NCI-H146 (cell line): ENCODE measurements around the gene NPM1.
"Not testable (repeated sequence)": the region's sequence is repeated elsewhere in the genome, so short reads cannot be mapped to it uniquely, and the experiment has no call there.

Experiments used
- DNase-seq: peaks from one replicate; lab custom pipeline; 2025; lab: John Stamatoyannopoulos, UW

The NPM1 gene, protein sequence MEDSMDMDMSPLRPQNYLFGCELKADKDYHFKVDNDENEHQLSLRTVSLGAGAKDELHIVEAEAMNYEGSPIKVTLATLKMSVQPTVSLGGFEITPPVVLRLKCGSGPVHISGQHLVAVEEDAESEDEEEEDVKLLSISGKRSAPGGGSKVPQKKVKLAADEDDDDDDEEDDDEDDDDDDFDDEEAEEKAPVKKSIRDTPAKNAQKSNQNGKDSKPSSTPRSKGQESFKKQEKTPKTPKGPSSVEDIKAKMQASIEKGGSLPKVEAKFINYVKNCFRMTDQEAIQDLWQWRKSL

DNA sequence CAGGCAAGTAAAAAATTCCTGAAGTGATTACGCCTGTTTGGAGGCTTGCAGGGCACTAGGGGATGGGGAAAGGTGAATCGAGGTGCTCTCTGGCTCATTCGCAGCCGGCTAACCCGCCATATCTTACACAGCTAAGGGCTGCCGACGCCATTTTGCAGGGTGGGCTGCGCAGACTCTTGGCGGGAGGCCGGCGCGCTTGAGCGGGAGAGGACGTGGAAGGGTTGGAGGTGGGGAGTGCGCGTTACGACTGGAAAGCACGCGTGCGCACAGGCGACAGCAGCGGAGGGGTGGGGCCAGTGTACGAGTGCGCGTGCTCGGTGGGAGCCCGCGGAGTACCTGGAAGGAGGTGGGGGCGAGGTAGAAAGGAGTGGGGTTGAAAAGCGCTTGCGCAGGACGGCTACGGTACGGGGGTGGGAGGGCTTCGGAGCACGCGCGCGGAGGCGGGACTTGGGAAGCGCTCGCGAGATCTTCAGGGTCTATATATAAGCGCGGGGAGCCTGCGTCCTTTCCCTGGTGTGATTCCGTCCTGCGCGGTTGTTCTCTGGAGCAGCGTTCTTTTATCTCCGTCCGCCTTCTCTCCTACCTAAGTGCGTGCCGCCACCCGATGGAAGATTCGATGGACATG is at the start of gene NPM1:
TSS of gene NPM1 (plus strand) at position 505 of the 625 bp plus-strand sequence. CDS start at position 605, 100 bp downstream.
- DNase-seq, result peak; percentile 98

DNA sequence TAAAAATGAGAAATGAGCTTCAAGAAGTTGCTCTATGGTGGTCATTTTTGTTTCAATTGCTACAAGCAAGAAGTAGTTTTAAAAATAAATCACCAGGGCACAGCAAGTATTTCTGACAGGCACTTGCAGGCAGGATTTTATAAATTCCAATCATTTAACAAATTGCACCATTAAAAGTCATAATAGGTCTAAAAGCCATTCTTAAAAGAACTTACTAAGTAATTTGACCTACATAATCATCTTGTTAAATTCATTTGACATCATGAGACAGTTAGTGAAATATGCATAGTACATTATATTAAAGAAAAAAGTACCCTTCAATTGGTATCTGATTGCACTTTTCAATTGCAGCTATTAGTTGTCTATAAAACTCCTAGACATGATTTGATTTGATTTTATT is 47.6 kb upstream of the NPM1 start:
- DNase-seq, result no peak

DNA sequence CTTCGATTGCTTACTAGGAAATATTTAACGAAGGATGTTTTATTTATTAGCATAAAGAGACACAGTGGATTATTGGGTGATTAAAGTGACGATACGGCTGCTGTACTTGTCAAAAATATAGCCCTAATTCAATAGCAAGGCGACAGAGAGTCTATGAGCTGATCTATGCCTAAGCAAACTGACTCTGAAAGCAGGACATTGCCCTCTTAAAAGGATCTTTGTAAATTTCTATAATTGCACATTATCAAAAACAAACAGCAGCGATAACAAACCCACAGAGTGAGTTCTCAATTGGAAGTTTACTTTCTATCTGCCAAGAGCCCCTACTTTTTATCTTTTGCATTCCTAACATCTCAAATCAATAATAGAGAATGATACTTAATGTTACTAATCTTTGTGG is 47.2 kb upstream of the NPM1 start:
- peak; percentile 52 for DNase-seq

DNA sequence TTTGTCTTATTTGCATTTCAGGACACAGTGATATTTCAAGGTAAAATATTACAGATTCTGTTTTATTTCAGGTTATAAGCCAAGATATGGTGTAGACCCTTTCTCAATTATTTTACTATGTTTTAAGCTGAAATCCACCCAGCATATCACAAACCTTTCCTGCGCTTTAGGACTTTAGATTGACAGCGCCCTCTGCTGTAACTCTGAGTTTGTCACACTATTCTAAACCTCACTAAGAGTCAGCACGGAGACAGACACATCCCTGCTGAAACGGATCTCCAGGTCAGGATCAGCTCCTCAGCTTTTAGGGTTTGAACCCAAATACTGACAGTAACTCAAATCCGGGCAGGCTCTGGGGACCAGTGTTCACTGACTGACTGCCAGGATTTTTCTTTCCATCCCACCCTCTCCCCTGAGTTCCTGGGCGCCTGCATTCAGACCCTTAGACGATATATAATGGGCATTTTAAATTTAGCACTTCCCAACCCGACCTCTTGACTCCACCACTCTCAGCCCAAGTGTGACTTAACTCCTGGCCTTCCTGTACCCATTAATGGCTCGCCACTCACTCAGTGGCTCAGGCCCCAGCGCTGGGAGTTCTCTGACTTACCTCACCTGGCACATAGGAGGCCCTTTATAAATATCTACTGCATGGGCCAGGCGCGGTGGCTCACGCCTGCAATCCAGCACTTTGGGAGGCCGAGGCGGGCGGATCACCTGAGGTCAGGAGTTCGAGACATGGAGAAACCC is 45.1 kb upstream of the NPM1 start:
- peak; percentile 54 for DNase-seq

DNA sequence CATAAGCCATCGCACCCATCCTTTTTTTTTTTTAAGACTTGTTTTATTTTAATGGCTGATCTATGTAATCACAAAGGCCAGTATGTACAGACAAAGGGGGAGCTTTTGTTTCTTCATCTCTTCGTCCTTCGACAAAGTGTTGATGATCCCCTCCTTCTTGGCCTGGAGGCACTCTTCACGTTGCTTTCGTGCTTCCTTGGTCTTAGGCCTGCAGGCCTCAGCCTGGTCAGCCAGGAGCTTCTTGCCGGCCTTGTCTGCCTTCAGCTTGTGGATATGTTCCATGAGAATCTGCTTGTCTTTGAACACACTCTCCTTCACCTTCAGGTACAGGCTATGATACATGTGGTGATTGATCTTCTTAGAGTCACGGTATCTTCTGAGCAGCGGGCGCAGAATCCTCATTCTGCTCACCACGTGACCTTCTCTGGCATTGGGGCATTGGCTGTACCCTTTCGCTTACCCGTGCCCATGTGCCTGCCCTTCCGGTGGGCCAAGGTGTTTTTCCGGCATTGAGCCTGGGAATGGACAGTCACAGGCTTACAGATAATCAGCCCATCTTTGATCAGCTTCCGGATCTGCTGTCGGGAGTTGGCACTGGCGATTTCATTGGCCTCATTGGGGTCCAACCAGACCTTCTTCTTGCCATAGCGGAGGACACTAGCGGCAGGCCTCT is 42.6 kb upstream of the NPM1 start:
- DNase-seq, result no peak

DNA sequence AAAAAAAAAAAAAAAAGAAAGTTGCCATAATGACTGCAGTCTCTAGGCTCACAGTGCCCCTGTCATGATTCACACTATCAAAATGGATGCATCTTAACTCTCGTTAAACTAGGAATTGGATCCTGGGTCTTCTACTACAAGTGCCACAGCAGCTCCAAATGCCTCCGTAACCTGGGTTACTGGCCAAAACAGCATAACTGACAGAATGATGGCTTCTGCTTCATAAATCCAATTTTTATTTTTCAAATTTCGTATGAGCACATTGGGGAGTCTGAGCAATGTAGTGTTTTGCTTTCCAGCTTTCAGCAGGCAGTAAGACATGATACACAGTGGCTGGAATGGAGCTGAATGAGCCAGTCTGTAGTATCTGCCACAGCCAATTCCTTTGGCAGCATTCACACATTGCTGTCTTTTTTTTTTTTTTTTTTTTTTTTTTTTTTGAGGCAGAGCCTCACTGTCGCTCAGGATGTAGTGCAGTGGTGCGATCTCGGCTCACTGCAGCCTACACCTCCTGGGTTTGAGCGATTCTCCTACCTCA is 36.0 kb upstream of the NPM1 start:
- DNase-seq, result no peak

DNA sequence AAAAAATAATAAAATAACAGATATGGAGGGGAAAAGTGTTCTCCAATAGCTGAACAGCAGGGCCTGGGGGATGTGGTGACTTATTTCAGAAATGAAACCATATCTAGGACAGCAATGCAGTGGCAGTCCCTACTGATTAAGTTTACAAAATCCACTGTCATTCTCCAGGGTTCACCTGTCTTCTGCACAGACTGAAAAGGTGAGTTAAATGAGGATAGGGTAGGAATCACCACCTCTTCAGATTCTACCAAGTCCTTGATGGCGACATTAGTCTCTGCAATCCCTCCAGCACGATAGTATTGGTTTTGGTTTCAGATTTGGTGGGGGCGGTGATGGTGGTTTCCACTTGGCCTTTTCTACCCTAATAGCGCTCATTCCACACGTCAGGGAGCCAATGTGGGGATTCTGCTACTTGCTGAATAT is 32.3 kb upstream of the NPM1 start:
- DNase-seq, result no peak

DNA sequence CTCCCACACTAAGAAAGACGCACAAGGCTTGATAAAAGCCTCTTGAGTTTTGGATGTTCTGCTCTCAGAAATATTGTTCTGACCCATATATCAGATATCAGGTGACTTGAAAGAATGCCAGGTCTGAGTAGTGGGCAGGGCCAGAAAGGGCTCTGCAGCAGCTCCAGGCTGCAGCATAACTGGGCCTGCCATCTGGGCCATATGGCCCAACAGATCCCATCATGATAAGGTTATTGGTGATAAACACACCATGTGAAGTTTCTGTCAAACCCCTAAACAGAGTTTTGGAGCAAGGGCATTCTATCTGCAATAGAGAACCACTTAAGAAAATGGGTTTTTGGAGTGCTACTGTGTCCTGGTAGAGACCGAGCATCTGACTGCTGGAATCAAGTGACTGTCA is 29.8 kb upstream of the NPM1 start:
- DNase-seq, result no peak

DNA sequence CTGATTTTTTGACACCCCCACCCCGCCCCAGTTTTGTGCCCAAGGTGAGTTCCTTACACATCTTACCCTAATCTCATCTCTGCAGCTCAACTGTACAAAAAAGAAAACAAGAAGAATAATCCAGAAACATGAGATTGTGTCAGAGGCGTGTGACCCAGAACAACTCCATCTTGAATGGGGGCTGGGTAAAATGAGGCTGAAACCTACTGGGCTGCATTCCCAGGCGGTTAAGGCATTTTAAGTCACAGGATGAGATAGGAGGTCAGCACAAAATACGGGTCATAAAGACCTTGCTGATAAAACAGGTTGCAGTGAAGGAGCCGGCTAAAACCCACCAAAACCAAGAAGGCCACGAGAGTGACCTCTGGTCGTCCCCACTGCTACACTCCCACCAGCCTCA is 26.5 kb upstream of the NPM1 start:
- not testable (repeated sequence) for DNase-seq

DNA sequence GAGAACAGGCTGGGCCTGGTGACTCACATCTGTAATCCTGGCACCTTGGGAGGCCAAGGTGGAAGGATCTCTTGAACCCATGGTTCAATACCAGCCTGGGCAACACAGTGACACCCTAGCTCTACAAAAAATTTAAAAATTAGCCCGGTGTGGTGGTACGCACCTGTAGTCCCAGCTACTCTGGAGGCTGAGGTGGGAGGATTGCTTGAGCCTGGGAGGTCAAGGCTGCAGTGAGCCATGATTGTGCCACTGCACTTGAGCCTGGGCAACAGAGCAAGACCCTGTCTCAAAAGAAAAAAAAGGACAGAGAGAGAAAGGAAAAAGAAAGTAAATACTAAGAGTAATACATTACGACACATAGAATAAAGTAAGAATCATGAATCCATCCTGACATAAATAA is 24.4 kb upstream of the NPM1 start:
- not testable (repeated sequence) for DNase-seq

DNA sequence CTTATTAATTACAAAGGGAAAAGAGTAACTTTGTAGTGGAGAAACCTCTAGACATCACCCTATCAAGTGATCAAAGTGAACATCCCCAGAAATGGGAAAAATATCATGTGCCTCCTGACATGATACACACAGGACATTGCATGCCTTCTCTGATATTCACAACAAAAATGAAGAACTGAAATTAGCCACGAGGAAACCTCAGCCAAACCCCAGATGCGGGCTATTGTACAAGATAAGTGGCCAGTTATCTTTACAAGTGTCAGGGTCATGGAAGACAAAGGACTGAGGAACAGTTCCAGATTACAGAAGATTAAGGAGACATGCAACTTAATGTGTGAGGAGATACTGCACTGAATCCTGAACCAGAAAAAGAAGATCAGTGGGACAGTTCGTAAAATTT is 23.8 kb upstream of the NPM1 start:
- DNase-seq, result no peak

DNA sequence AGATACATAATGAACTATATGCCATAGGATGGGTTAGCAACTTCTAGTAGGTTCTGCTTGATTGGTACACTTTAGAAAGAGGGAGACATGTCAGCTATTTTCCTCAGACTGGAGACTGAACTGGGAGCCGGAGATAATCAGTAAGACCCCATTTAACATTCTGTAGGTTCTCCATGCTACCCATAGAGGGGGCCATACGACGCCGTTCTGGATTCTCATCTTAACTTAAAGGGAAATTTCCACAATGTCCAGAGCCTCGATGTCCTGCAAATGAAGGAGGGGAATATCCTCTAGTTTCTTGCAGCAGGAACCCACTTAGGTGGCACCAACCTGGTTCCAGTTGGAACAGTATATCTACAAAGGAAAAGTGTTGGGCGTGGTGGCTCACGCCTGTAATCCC is 22.3 kb upstream of the NPM1 start:
- DNase-seq, result no peak

DNA sequence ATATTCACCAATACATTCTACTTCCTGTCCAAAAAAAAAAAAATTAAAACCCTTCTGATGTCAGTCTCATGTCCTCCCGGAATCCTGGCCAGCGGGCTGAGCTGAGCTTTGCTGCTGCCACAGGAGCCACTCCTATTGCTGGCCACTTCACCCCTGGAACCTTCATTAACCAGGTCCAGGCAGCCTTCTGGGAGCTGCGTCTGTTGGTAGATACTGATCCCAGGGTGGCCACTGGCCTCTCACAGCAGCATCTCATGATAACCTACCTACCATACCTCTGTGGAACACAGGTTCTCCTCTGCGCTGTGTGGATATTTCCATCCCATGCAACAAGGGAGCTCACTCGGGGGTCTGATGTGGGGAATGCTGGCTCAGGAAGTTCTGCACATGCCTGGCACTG is 21.0 kb upstream of the NPM1 start:
- DNase-seq, result no peak

DNA sequence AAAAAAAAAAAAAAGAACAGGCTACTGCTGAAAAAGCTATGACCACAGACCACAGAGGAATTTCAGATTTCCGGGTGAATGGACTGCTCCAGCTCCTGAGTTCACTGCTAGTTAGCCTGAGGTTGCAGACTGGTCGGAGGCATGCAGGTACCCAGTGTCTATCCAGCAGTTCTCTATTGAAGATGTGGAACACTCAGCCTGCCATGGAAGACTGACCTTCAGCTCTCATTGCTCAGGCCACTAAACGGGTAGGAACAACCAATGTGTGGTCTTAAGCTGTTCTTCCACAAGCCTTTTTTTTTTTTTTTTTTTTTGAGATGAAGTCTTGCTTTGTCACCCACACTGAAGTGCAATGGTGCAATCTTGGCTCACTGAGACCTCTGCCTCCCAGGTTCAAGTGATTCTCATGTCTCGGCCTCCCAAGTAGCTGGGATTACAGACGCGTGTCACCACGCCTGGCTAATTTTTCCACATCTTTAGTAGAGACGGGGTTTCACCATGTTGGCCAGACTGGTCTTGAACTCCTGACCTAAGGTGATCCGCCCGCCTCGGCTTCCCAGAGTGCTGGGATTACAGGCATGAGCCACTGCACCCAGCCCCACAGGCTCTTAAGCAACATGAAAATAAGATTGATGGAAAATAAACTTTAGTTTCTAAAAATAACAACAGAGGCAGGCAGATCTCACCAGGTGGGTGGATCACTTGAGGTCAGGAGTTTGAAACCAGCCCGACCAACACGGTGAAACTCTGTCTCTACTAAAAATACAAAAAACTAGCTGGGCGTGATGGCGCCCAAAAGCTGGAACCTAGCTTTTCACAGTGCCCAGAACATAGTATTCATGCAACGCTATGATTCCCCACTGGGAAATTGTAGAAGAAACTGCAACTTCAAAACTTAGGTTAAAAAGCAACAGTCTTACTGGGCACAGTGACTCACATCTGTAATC is 20.0 kb upstream of the NPM1 start:
- DNase-seq, result no peak

DNA sequence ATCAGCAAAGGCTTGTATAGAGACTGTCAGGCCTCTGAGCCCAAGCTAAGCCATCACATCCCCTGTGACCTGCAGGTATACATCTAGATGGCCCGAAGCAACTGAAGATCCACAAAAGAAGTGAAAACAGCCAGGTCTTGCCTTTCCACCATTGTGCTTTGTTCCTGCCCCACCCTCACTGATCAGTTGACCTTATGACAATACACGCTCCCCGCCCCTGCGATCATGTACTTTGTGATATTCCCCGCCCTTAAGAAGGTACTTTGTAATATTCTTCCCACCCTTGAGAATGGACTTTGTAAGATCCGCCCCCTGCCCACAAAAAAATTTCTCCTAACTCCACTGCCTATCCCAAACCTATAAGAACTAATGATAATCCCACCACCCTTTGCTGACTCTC is 18.6 kb upstream of the NPM1 start:
- DNase-seq, result no peak

DNA sequence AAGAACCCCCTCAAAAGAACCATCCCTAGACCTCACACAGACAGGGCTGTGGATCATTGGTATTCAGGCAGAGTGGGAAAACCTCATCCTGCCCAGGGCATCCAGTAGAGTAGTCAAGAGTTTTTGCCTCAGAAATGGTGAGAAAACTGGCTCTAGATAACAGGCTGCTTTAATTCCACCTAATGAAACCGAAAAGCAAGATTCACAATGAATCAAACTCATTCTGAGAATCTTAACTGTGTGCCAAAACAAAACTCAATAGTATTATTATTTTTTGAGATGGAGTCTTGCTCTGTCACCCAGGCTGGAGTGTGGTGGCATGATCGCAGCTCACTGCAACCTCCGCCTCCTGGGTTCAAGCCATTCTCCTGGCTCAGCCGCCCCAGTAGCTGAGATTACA is 17.8 kb upstream of the NPM1 start:
- no peak for DNase-seq

DNA sequence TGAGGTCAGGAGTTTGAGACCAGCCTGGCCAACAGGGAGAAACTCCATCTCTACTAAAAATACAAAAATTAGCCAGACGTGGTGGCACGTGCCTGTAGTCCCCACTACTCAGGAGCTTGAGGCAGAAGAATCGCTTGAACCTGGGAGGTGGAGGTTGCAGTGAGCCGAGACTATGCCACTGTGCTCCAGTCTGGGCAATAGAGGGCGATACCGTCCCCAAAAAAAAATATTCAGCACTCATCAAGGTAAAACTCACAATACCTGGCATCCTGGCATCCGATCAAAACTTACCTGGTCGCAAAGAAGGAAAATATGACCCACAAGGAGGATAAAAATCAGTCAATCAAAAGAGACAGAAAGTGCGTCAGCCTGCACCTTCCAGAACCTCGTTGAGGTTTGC is 16.8 kb upstream of the NPM1 start:
- not testable (repeated sequence) for DNase-seq

DNA sequence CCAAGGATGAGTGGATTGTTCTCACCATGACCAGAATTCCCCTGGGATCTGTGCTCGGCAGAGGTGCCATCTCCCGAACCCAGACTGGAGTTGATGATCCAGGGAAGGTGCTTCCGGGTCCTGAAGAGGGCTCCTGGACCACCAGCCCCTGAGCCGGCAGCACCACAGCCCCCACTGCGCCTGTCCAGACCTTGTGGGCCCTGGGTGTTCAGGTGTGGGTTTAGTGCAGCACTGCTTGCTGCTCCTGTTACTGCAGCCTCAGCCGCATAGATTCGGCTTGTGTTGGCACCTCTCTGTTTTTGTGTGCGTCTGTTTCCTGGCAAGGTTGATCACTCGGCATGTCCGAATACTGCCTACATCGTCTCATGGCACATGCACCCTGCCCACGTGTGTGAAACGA is 16.3 kb upstream of the NPM1 start:
- no peak for DNase-seq

DNA sequence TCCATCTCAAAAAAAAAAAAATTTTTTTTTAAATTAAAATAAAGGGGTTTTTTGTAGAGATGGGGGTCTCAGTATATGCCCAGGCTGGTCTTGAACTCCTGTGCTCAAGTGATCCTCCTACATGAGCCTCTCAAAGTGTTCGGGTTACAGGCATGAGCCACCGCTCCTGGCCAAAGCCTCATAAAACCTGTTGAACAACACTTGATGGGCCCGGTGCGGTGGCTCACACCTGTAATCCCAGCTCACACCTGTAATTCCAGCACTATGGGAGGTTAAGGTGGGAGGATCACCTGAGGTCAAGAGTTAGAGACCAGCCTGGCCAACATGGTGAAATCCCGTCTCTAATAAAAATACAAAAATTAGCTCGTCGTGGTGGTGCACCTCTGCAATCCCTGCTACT is 7.7 kb upstream of the NPM1 start:
- DNase-seq, result no peak

DNA sequence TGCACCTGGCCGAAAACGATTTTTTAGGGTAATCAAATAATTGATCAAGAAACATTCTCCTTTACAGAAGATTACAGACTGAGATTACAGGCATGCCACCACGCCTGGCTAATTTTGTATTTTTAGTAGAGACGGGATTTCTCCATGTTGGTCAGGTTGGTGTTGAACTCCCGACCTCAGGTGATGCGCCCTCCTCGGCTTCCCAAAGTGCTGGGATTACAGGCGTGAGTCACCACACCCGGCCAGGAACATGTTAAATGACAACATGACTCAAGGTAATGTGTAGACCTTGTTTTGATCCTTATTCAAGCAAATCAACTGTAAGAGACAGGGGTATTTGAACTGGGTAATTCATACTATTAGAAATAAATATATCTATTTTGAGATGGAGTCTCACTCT is 3.2 kb upstream of the NPM1 start:
- DNase-seq, result not testable (repeated sequence)

DNA sequence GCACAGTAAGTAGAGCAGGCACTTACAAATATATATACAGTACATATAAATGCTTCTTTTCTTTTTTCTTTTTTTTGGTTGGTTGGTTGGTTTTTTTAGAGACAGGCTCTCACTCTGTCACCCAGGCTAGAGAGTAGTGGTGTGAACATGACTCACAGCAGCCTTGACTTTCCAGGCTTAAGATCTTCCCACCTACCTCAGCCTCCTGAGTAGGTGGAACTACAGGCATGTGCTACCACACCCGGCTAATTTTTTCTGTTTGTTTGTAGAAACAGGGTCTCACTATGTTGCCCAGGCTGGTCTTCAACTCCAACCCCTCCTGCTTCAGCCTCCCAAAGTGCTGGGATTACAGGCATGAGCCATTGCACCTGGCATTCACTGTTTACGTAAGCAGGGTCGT is 2.6 kb upstream of the NPM1 start:
- not testable (repeated sequence) for DNase-seq
